ENCODE data around the gene PTPRE.

Gene PTPRE

DNA sequence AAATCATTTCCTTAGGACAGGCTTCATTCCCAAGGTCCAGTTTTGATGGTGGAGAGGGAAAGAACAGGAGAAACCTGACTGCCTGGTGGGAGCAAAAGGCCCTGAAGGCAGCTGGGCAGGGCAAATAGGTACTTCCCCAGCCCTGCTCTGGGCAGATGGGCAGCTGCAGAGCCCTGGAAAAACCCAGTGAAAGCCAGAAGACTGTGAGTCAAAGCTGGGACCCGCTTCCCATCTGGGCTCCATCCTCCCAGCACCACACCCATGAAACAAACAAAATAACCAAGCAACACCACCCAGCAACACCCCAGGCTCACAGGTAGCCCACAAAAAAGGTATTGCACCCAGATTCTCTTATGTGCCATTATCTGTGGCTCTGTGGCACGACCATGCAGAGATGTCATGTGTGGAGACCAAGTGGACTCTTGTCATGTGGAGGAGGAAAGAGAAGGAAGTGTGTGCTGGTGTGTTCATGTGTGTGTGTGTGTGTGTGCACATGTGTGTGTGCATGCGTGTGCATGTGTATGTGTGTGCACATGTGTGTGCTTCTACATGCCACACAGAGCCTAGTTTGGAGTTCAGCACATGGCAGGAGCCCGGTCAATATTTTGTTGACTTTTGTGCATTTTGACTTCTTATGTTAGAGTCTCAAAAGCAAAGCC lies 24.0 kb upstream of the PTPRE start:
- Histone ChIP-seq H3K9me3 (ENCODE audit: control insufficient read depth in 5 of 5, low read length in 5 of 5) (no peaks in the 10 kb centered on the region), H3K4me1 (ENCODE audit: control insufficient read depth in 5 of 5, insufficient read depth in 5 of 5, low read length in 5 of 5) (peaks cover 0 to 44% (median 10%) of the 10 kb centered on the region in 5 donors), H3K27me3 (ENCODE audit: control insufficient read depth in 5 of 5, insufficient read depth in 4 of 5, low read length in 5 of 5) (peaks cover 0 to 7% (median 0%) of the 10 kb centered on the region in 5 donors), H3K4me3 (ENCODE audit: low read depth in 1 of 5, low read length in 5 of 5) (no peak overlapping the region), H3K36me3 (ENCODE audit: control insufficient read depth in 5 of 5, insufficient read depth in 5 of 5, low read length in 5 of 5) (no peaks in the 10 kb centered on the region), H3K27ac (ENCODE audit: low read depth, low read length) (no peak overlapping the region), H3K9ac (ENCODE audit: low read length in 5 of 5) (no peak overlapping the region)

DNA sequence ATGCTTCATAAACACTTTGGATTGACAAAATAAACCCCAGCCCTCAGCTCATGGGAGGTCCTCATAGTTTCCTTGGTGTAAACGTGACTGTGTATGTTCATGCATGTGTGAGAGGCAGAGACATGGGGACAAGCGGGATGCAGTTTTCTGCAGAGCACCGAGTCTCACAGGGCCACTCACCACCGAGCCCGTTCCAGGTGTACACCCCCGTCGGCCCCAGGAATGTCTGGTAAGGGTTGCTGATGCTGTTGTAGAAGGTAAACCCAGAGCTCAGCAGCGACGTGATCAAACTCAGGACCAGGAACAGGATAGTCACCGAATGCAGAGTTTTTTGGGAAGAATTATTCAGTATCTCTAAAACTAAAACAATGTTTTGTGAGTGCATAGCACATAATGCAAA lies 23.4 kb upstream of the PTPRE start:
- H3K9ac ChIP-seq (ENCODE audit: low read length in 5 of 5): no peak overlapping the region
- H3K36me3 ChIP-seq (ENCODE audit: control insufficient read depth in 5 of 5, insufficient read depth in 5 of 5, low read length in 5 of 5): no peaks in the 10 kb centered on the region
- peaks cover 0 to 42% (median 10%) of the 10 kb centered on the region in 5 donors for H3K4me1 ChIP-seq (ENCODE audit: control insufficient read depth in 5 of 5, insufficient read depth in 5 of 5, low read length in 5 of 5)

DNA sequence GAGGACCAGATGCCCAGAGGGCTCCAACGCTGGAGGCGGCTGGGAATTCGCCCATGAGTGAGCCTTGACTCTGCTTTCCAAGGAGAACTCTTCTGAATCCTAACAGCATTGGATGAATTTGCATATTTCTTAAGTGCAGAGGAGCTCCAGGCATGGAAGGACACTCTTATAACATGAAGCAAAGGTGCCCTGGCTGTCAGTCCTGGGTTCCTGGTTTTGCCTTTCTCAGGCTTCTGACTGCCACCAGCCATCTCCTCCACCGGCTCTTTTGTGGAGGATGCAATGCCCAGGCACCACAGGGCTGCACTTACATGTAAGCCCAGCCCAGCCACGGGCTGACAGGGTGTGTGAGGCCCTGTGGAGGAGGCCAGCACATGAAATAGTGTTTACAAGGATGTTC lies 22.4 kb upstream of the PTPRE start:
- Histone ChIP-seq H3K9ac (ENCODE audit: low read length in 5 of 5) (no peak overlapping the region), H3K9me3 (ENCODE audit: control insufficient read depth in 5 of 5, low read length in 5 of 5) (no peaks in the 10 kb centered on the region), H3K4me3 (ENCODE audit: low read depth in 1 of 5, low read length in 5 of 5) (no peak overlapping the region), H3K36me3 (ENCODE audit: control insufficient read depth in 5 of 5, insufficient read depth in 5 of 5, low read length in 5 of 5) (no peaks in the 10 kb centered on the region), H3K4me1 (ENCODE audit: control insufficient read depth in 5 of 5, insufficient read depth in 5 of 5, low read length in 5 of 5) (peaks cover 0 to 37% (median 10%) of the 10 kb centered on the region in 5 donors), H3K27me3 (ENCODE audit: control insufficient read depth in 5 of 5, insufficient read depth in 4 of 5, low read length in 5 of 5) (peaks cover 0 to 10% (median 0%) of the 10 kb centered on the region in 5 donors), H3K27ac (ENCODE audit: low read depth, low read length) (no peak overlapping the region)

More for the DNA sequence above, 23.4 kb upstream of the PTPRE start:
- no peak overlapping the region for H3K4me3 ChIP-seq (ENCODE audit: low read depth in 1 of 5, low read length in 5 of 5)
- H3K9me3 ChIP-seq (ENCODE audit: control insufficient read depth in 5 of 5, low read length in 5 of 5): no peaks in the 10 kb centered on the region
- H3K27ac ChIP-seq (ENCODE audit: low read depth, low read length): no peak overlapping the region
- H3K27me3 ChIP-seq (ENCODE audit: control insufficient read depth in 5 of 5, insufficient read depth in 4 of 5, low read length in 5 of 5): peaks cover 0 to 10% (median 0%) of the 10 kb centered on the region in 5 donors

DNA sequence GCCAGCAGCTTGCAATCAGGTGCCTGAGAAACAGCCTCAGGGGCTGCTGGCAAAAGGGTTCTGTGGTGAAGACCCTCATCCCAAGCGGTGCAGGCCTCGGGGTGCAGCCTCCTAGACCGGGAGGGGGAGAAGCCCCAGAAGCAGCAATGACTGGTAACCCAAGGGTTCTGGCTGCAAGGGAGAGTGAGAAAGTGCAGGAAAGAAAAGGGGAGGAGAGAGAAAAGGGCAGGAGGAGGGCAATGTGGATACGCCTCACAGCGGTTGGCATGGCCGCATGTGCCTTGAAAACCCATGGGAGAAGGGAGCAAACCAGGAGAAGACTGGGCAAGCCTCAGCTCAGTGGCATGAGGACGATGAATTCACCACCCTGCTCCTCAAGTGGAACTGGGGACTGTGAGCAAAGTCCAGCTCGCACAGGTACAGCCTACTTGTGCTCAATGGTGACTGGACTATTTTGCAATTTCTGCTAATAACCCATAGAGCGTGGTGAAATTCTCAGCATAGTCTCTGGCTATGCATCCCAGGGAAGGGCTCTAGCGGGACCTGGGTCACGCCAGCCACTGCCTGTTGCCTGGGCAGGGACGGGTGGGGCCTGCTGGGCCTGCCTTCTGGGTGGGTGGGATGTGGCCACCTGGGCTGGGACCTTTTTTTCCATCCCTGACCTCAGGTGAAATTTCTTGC lies 20.4 kb upstream of the PTPRE start:
- H3K9ac ChIP-seq (ENCODE audit: low read length in 5 of 5): no peak overlapping the region

DNA sequence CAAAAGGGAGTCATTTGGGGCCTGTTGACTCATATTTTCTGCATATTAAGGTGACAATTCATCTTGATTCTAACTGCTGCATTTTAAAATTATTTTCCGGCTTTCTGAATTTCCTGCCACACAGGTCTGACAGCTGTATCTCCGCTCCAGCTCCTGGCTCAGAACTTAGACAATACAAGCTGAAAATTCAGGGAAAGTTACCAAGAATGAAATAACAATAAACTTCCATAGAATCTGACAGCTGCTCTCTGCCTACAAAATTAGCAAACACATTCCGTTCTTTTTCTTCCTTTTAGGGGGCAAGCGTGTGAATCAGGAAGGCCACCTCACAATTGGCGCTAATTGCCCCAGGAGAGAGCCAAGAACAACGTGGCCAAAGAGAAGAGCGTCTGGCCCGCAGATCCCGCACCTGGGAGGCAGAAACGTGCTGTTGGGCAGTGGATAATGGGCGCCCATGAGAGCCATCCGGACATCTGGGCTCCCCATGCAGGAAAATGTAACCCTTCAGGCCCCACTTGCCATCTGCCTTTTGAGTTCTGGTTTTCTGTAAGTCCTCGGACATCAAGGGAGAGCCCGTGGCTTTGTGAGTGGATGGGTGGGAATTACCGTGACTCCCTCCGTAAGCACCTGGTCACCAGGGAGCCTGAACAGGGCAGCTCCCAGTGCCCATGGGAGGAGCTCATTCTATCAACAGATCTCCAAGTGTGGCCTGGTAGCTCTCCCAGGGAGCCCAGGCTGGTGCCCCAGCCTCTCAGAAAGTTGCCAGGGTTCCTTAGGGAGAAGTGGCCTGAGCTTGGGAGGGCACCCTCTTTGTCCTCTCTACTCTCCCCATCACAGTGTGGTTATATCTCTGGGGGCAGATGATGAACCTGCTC lies 19.1 kb upstream of the PTPRE start:
- Histone ChIP-seq H3K9me3 (ENCODE audit: control insufficient read depth in 5 of 5, low read length in 5 of 5) (no peaks in the 10 kb centered on the region), H3K27ac (ENCODE audit: low read depth, low read length) (no peak overlapping the region), H3K4me1 (ENCODE audit: control insufficient read depth in 5 of 5, insufficient read depth in 5 of 5, low read length in 5 of 5) (peaks cover 0 to 29% (median 3%) of the 10 kb centered on the region in 5 donors), H3K4me3 (ENCODE audit: low read depth in 1 of 5, low read length in 5 of 5) (no peak overlapping the region), H3K27me3 (ENCODE audit: control insufficient read depth in 5 of 5, insufficient read depth in 4 of 5, low read length in 5 of 5) (peaks cover 0 to 10% (median 0%) of the 10 kb centered on the region in 5 donors), H3K9ac (ENCODE audit: low read length in 5 of 5) (no peak overlapping the region), H3K36me3 (ENCODE audit: control insufficient read depth in 5 of 5, insufficient read depth in 5 of 5, low read length in 5 of 5) (no peaks in the 10 kb centered on the region)

More for the DNA sequence above, 20.4 kb upstream of the PTPRE start:
- no peak overlapping the region for H3K27ac ChIP-seq (ENCODE audit: low read depth, low read length)
- peaks cover 0 to 10% (median 0%) of the 10 kb centered on the region in 5 donors for H3K27me3 ChIP-seq (ENCODE audit: control insufficient read depth in 5 of 5, insufficient read depth in 4 of 5, low read length in 5 of 5)
- H3K36me3 ChIP-seq (ENCODE audit: control insufficient read depth in 5 of 5, insufficient read depth in 5 of 5, low read length in 5 of 5): no peaks in the 10 kb centered on the region
- no peaks in the 10 kb centered on the region for H3K9me3 ChIP-seq (ENCODE audit: control insufficient read depth in 5 of 5, low read length in 5 of 5)
- no peak overlapping the region for H3K4me3 ChIP-seq (ENCODE audit: low read depth in 1 of 5, low read length in 5 of 5)
- H3K4me1 ChIP-seq (ENCODE audit: control insufficient read depth in 5 of 5, insufficient read depth in 5 of 5, low read length in 5 of 5): peaks cover 0 to 30% (median 3%) of the 10 kb centered on the region in 5 donors

DNA sequence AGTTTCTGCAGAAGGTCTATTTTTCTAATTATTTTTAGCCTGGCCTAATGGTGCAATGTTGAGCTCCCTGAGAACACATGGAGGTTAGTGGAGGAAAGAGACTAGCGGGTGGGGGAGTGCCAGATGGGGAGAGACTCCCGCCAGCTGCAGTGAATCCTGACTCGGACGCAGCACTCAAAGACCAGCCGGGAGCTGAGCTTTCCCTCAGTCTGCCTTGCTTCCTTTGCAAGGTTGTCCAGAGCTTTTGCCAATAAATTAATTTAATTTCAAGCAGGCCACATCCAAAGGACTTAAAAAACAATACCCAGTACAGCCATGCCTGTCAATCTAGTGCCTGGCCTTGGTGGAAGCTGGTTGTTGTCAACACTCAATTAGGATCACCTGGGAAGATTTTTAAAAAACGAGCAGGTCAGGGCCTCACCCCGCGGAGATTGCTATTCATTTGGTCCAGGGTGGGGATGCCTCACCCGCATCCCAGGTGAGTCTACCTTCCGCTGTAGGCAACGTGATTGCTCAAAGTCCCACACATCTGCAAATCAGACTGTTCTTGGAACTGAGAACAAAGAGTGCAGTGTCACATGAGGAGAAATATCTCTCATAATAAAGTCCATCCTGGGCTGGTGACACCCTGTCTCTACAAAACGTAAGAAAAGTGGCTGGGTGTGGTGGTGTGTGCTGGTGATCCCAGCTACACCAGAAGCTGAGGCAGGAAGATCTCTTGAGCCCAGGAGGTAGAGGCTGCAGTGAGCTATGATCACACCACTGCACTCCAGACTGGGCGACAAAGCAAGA lies 18.2 kb upstream of the PTPRE start:
- no peaks in the 10 kb centered on the region for H3K36me3 ChIP-seq (ENCODE audit: control insufficient read depth in 5 of 5, insufficient read depth in 5 of 5, low read length in 5 of 5)
- peaks cover 0 to 29% (median 3%) of the 10 kb centered on the region in 5 donors for H3K4me1 ChIP-seq (ENCODE audit: control insufficient read depth in 5 of 5, insufficient read depth in 5 of 5, low read length in 5 of 5)
- H3K27ac ChIP-seq (ENCODE audit: low read depth, low read length): no peak overlapping the region
- H3K9me3 ChIP-seq (ENCODE audit: control insufficient read depth in 5 of 5, low read length in 5 of 5): no peaks in the 10 kb centered on the region
- no peak overlapping the region for H3K9ac ChIP-seq (ENCODE audit: low read length in 5 of 5)
- peaks cover 0 to 10% (median 0%) of the 10 kb centered on the region in 5 donors for H3K27me3 ChIP-seq (ENCODE audit: control insufficient read depth in 5 of 5, insufficient read depth in 4 of 5, low read length in 5 of 5)
- H3K4me3 ChIP-seq (ENCODE audit: low read depth in 1 of 5, low read length in 5 of 5): no peak overlapping the region

DNA sequence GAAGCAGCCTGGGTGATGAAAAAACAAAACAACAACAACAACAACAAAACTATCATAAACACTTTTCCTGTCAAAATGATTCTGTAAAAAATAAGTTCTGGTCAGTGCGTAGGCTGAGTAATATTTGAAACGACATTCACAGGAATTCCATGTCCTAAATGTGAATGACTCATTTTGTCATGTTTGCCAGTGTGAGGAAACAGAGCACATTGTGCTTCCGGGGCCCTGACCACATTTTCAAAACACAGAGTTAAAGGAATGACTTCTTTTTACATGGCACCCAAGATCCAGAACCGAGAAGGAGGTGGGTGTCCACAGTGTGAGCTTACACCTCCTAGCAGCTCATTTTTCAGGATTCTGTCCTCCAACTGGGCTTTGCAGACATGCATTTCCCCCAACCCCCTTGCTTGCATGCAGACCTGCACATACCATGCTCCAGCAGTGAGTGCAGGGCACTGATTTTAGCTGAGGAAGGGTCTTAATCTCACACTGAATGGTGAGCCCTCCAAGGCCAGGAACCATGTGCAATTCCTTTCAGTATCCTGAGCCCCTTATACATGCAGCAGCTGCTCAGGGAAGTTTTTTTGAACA lies 17.2 kb upstream of the PTPRE start:
- no peak overlapping the region for H3K4me3 ChIP-seq (ENCODE audit: low read depth in 1 of 5, low read length in 5 of 5)
- no peaks in the 10 kb centered on the region for H3K36me3 ChIP-seq (ENCODE audit: control insufficient read depth in 5 of 5, insufficient read depth in 5 of 5, low read length in 5 of 5)
- H3K9ac ChIP-seq (ENCODE audit: low read length in 5 of 5): no peak overlapping the region
- no peak overlapping the region for H3K27ac ChIP-seq (ENCODE audit: low read depth, low read length)
- peaks cover 0 to 29% (median 3%) of the 10 kb centered on the region in 5 donors for H3K4me1 ChIP-seq (ENCODE audit: control insufficient read depth in 5 of 5, insufficient read depth in 5 of 5, low read length in 5 of 5)
- H3K27me3 ChIP-seq (ENCODE audit: control insufficient read depth in 5 of 5, insufficient read depth in 4 of 5, low read length in 5 of 5): peaks cover 0 to 10% (median 0%) of the 10 kb centered on the region in 5 donors
- H3K9me3 ChIP-seq (ENCODE audit: control insufficient read depth in 5 of 5, low read length in 5 of 5): no peaks in the 10 kb centered on the region

DNA sequence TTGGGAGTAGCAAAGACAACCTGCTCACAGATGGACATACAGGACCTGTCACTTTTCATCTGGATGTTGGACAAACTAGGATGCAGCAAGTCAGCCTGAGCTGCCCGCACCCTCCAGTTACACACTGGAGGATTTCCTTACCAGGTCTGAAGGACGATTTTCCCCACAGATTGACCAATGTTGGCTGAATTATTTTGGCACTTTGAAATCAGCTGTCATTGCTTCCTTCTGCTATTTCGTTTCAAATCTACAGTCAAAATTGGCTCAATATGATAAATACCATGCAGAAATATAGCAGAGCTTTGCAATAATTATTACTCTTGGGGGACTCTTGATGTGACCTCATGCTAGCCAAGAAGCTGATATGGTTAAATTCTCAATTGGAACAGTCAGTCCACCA lies 16.7 kb upstream of the PTPRE start:
- Histone ChIP-seq H3K4me3 (ENCODE audit: low read depth in 1 of 5, low read length in 5 of 5) (no peak overlapping the region), H3K36me3 (ENCODE audit: control insufficient read depth in 5 of 5, insufficient read depth in 5 of 5, low read length in 5 of 5) (no peaks in the 10 kb centered on the region), H3K27ac (ENCODE audit: low read depth, low read length) (no peak overlapping the region)

DNA sequence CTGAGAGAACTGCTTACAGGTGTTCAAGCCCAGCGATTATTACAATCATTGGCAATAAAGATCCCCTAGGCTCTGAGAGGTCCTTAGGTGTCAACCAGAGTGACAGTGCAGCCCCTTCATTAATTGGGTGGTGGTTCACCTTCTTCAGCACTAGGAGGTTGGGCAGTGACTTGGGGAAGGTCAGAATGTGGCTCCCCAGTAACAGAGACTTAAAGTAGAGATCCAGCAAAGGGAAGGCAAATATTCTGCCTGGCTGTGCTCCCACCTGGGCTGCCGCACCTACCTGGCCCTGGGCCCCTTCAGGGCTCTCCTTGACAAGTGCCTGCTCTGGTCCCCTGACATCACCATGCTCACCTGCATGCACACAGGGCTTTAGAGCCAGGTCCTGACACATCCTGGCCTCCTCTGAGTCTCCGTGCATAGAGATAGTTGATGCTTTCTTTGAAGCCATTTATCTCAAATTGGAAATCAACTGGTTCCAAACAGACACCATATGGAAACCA lies 16.0 kb upstream of the PTPRE start:
- Histone ChIP-seq H3K36me3 (ENCODE audit: control insufficient read depth in 5 of 5, insufficient read depth in 5 of 5, low read length in 5 of 5) (no peaks in the 10 kb centered on the region), H3K9ac (ENCODE audit: low read length in 5 of 5) (no peak overlapping the region), H3K4me1 (ENCODE audit: control insufficient read depth in 5 of 5, insufficient read depth in 5 of 5, low read length in 5 of 5) (peaks cover 0 to 29% (median 3%) of the 10 kb centered on the region in 5 donors), H3K27ac (ENCODE audit: low read depth, low read length) (no peak overlapping the region), H3K4me3 (ENCODE audit: low read depth in 1 of 5, low read length in 5 of 5) (no peak overlapping the region), H3K27me3 (ENCODE audit: control insufficient read depth in 5 of 5, insufficient read depth in 4 of 5, low read length in 5 of 5) (peaks cover 0 to 10% (median 0%) of the 10 kb centered on the region in 5 donors), H3K9me3 (ENCODE audit: control insufficient read depth in 5 of 5, low read length in 5 of 5) (no peaks in the 10 kb centered on the region)

More for the DNA sequence above, 16.7 kb upstream of the PTPRE start:
- Histone ChIP-seq H3K9ac (ENCODE audit: low read length in 5 of 5) (no peak overlapping the region), H3K4me1 (ENCODE audit: control insufficient read depth in 5 of 5, insufficient read depth in 5 of 5, low read length in 5 of 5) (peaks cover 0 to 29% (median 3%) of the 10 kb centered on the region in 5 donors), H3K27me3 (ENCODE audit: control insufficient read depth in 5 of 5, insufficient read depth in 4 of 5, low read length in 5 of 5) (peaks cover 0 to 10% (median 0%) of the 10 kb centered on the region in 5 donors), H3K9me3 (ENCODE audit: control insufficient read depth in 5 of 5, low read length in 5 of 5) (no peaks in the 10 kb centered on the region)
